Heart left ventricle (tissue), 13 donors: ENCODE results near the gene PTPRN2.

Source experiments
- CTCF ChIP-seq, 12 donors: fragments of 200-600 bp; sonication (generic) in 4 of 12; IDR thresholded peaks; one replicate each; pipeline versions ENCODE4 v1.5.0 to v1.8.0; 2018 to 2022; ENCODE audit warnings: antibody characterized with exemption in 12 of 12, mild to moderate bottlenecking in 5 of 12
- POLR2A ChIP-seq, 2 donors: fragments of 450-650 bp; IDR thresholded peaks; one replicate each; pipeline ENCODE4 v1.6.1; 2017; ENCODE audit warnings: antibody characterized with exemption in 2 of 2, mild to moderate bottlenecking in 2 of 2, moderate library complexity in 2 of 2
- donor health status: ischemic (EF 13 %, LVEDD 7.1; RV severe dilation, severe dysfunction).
- donor health status: DM: no; HTN: yes; CAD: no.
- donor health status: DM: no; HTN: no; CAD: no.
- donor health status: ischemic (EF 25% LVEDD 6.9; RV normal size, moderate dysfunction).
- donor health status: ischemic (EF 25% LVEDD 5.7; RV mildly dilated, moderate dysfunction).
- donor health status: ischemic (EF 35%, LVEDD 5.7; RV mildly dilated, moderate dysfunction).
- donor health status: nonischemic (EF 11% LVEDD 7.7; RV severe dilation, severe dysfunction).
- donor health status: DM: yes; HTN: yes; CAD: no.
- donor health status: PGD.
- donor health status: ischemic (EF 29% LVEDD 5.4; RV normal size, mild dysfunction).
- donor health status: nonischemic (EF 23%, LVEDD 6.1; RV moderate dilation, normal function).

DNA sequence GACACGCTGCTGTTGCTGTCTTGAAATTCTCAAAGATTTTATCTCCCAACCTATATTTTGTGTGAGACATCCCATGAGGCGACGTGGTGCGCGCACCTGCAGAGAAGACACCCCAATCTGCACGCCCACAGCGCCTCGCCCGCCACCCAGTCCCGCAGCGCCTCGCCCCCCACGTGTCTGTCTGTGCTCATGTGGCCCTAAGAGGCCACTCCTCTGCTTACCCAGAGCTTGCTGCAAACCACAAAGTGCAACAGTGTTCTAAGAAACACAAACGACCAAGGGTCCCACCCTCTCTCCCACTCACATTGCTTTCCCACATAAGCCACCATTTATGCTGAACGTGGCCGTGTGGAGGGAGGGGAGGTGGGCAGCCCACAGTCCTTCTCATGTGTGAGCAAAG lies 287.2 kb downstream of the PTPRN2 start:
- no peak for TF ChIP-seq CTCF (IDR thresholded peaks at IDR 0.05)
- TF ChIP-seq POLR2A (IDR thresholded peaks at IDR 0.05), result no peak
